Measurements from ENCODE around the gene KCNE1. TPM values are rescaled to one million over a fixed set of nuclear protein-coding genes. Genes with fewer than 3 reads are reported as not detected.

KCNE1 gene
- total and polyA plus RNA-seq, 2 of the 13 experiments (the other 11 are each of a cell fraction or from before 2014, with no cell fraction given) = 0.35 TPM; not detected in 1

DNA sequence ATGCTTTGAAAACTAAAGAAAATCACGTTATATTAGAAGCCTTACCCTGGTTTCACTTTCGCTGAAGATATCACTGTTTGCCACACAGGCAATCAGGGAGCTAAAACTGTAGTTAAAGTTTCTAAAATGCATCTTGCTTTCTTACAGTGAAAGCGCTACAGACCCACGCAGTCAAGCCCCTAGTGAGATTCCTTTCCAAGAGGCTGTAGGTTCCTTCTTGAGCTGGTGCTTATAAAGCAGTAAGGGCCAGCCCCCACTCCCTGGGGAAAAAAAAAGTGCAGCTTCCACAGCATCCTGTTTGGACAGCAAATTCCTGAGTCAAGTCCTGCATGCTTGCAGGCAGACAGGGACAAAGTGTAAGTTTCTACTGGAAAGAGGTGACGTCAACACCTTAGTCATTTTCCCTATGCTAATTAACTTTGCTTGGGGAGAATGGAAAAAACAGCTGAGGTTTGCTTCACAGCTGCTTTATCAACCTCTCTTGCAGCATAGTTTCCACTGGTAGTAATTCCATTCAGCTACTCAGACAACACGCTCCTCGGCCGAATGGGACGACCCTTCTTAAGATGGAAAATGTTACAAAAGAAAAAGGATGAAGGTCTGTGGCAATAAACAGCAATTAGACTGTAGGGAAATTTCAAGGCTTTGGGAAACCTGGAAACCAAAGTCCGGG is 14.7 kb upstream of the KCNE1 start (continued):
- TF ChIP-seq FOXA1 (IDR thresholded peaks at IDR 0.05) (no peak), FOXA1 (CRISPR knock-in tag; IDR thresholded peaks at IDR 0.05) (peak; percentile 82), ZKSCAN8 (CRISPR knock-in tag; IDR thresholded peaks at IDR 0.05; ENCODE audit: borderline replicate concordance) (peak; percentile 29; the same call in 1 of the 2 replicates), ZFP82 (CRISPR knock-in tag; IDR thresholded peaks at IDR 0.05; ENCODE audit: borderline replicate concordance) (no peak), ZNF317 (CRISPR knock-in tag; IDR thresholded peaks at IDR 0.05) (0 out of 2 replicates have a peak, but pooled peaks have one; percentile 36), ELF4 (CRISPR knock-in tag; IDR thresholded peaks at IDR 0.05; ENCODE audit: borderline replicate concordance) (no peak), CENPT (CRISPR knock-in tag; IDR thresholded peaks at IDR 0.05; ENCODE audit: low read depth) (no peak), NFIB (CRISPR knock-in tag; IDR thresholded peaks at IDR 0.05; ENCODE audit: borderline replicate concordance) (no peak), IRX3 (CRISPR knock-in tag; IDR thresholded peaks at IDR 0.05; ENCODE audit: borderline replicate concordance, low read depth) (no peak), AGO2 (optimal IDR thresholded peaks at IDR 0.05; ENCODE audit: low read depth, low read length) (no peak), ZNF788 (CRISPR knock-in tag; IDR thresholded peaks at IDR 0.05; ENCODE audit: borderline replicate concordance) (peak; percentile 26; the same call in 1 of the 2 replicates), RBFOX2 (IDR thresholded peaks at IDR 0.05; ENCODE audit: low read depth, low read length) (peak; percentile 69; the same call in 1 of the 2 replicates), CEBPG (CRISPR knock-in tag; IDR thresholded peaks at IDR 0.05) (peak; percentile 67), ZNF292 (CRISPR knock-in tag; IDR thresholded peaks at IDR 0.05; ENCODE audit: borderline replicate concordance, low read depth) (peak; percentile 75; the same call in 1 of the 2 replicates), SATB2 (CRISPR knock-in tag; IDR thresholded peaks at IDR 0.05) (no peak), RARG (CRISPR knock-in tag; IDR thresholded peaks at IDR 0.05; ENCODE audit: low read depth) (no peak), NPAS2 (CRISPR knock-in tag; IDR thresholded peaks at IDR 0.05; ENCODE audit: borderline replicate concordance) (no peak), EHMT2 (IDR thresholded peaks at IDR 0.05; ENCODE audit: borderline replicate concordance, low read depth, low read length) (no peak), SMARCC2 (IDR thresholded peaks at IDR 0.05) (no peak), REPIN1 (CRISPR knock-in tag; IDR thresholded peaks at IDR 0.05; ENCODE audit: borderline replicate concordance, low read depth) (peak; percentile 26; the same call in 1 of the 2 replicates), FOXO1 (CRISPR knock-in tag; IDR thresholded peaks at IDR 0.05) (peak; percentile 70; the same call in 1 of the 2 replicates), ATF1 (CRISPR knock-in tag; IDR thresholded peaks at IDR 0.05) (peak; percentile 57; the same call in 1 of the 2 replicates)
- TF ChIP-seq, protein P1, sequence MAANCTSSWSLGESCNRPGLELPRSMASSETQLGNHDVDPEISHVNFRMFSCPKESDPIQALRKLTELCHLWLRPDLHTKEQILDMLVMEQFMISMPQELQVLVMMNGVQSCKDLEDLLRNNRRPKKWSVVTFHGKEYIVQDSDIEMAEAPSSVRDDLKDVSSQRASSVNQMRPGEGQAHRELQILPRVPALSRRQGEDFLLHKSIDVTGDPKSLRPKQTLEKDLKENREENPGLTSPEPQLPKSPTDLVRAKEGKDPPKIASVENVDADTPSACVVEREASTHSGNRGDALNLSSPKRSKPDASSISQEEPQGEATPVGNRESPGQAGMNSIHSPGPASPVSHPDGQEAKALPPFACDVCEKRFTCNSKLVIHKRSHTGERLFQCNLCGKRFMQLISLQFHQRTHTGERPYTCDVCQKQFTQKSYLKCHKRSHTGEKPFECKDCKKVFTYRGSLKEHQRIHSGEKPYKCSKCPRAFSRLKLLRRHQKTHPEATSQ (CRISPR knock-in tag; IDR thresholded peaks at IDR 0.05; ENCODE audit: borderline replicate concordance) = no peak
- TF ChIP-seq, protein P2, sequence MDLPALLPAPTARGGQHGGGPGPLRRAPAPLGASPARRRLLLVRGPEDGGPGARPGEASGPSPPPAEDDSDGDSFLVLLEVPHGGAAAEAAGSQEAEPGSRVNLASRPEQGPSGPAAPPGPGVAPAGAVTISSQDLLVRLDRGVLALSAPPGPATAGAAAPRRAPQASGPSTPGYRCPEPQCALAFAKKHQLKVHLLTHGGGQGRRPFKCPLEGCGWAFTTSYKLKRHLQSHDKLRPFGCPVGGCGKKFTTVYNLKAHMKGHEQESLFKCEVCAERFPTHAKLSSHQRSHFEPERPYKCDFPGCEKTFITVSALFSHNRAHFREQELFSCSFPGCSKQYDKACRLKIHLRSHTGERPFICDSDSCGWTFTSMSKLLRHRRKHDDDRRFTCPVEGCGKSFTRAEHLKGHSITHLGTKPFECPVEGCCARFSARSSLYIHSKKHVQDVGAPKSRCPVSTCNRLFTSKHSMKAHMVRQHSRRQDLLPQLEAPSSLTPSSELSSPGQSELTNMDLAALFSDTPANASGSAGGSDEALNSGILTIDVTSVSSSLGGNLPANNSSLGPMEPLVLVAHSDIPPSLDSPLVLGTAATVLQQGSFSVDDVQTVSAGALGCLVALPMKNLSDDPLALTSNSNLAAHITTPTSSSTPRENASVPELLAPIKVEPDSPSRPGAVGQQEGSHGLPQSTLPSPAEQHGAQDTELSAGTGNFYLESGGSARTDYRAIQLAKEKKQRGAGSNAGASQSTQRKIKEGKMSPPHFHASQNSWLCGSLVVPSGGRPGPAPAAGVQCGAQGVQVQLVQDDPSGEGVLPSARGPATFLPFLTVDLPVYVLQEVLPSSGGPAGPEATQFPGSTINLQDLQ (CRISPR knock-in tag; IDR thresholded peaks at IDR 0.05) = no peak
- TF ChIP-seq, protein P3, sequence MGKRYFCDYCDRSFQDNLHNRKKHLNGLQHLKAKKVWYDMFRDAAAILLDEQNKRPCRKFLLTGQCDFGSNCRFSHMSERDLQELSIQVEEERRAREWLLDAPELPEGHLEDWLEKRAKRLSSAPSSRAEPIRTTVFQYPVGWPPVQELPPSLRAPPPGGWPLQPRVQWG (CRISPR knock-in tag; IDR thresholded peaks at IDR 0.05; ENCODE audit: borderline replicate concordance, low read depth) = no peak
